HG02840 (cell line): Measurements from ENCODE around the gene KCNH1.

Source experiments
- ATAC-seq: cut with Tn5 transposase; IDR thresholded peaks from one replicate; pipeline ENCODE4 v1.9.1; 2021; ENCODE audit warnings: mild to moderate bottlenecking, moderate library complexity, moderate number of reproducible peaks; ENCODE audit not compliant: unreplicated experiment, low FRiP score

Gene KCNH1

DNA sequence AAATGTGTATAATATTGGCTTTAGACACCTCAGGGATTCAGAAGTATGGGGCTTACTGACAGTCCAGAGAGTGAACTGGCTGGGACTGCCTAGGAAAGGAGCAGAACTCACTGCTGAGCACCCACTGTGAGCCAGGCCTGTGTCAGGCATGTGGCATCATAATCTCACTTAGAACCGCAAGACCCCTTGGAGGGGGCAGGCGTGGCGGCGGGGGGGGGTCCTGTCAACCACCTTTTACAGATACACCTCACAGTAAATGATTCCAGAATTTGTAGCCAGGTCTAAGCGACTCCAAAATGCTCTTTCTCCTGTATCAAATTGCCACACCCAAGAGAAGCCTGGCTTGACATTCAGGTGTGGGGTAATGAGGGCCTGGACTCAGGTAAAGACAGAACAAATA is 235.5 kb downstream of the KCNH1 start:
- ATAC-seq, result no peak

GRCh38 chr1:210883821-210884220 is 250.1 kb downstream of the KCNH1 start:
- no peak for ATAC-seq

- ATAC-seq, result no peak
These were observed 251.3 kb downstream of the KCNH1 start for GRCh38 chr1:210882414-210883221.

GRCh38 chr1:210878564-210878963 is 255.4 kb downstream of the KCNH1 start:
- ATAC-seq, result no peak

DNA sequence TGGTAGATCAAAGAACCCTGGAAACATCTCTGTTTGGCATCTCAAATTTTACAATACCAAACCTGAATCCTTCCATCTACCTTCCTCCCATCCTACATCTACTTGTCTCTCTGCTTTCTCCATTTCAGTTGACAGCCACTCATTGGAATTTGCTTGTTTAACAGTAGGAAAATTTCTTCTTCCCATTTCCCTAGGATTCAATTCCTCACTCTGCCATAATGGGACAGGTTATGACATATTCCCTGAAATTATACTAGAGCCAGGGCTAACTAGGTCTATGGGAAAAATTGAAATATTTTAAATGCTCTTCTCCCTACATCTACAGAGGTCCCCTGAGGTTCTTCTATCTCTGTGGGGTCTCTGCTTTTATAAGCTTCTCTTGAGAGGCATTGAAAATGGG is 257.7 kb downstream of the KCNH1 start:
- ATAC-seq, result no peak

- ATAC-seq, result no peak
These were observed 267.4 kb downstream of the KCNH1 start for GRCh38 chr1:210866532-210866931.

DNA sequence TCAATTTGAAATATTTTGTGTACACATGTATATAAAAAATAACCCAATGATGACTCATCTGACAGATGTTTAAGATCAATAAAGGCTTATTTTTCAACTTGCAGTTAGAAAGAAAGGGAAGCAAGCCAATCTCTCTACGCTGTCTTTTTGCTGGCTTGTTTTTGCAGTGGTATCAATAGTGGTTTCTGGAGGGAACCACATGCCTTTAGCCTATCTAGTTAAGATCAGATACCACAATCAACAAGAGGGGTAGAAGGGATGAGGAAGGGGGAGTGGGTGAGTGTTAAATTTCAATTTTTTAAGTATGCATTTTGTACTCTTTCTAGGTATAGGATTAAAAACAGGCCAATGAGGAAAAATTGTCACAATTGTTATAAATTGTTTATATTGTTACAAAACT is 276.2 kb downstream of the KCNH1 start:
- no peak for ATAC-seq

DNA sequence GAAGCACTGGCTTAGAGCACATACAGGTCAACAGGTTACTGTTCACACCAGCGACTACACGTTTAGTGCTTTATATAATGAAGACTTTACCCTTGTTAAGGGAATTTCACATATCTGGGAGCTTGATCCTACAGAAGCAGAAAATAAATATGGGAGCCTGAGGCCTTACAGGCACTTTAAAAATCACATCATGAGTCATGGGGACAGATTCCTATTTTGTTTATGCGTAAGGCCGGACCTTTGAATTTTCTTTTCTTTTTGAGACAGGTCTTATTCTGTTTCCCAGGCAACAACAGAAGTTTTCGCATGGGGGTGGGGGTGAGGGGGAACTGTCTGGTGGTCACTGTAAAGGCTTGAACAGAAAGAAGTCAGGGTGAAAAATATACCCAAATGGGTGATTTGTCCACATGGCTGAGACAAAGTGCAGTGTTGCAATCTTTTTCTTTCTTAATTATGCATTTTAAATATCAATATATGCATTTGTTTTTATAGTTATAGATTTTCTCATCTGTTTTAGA is 276.7 kb downstream of the KCNH1 start:
- no peak for ATAC-seq

GRCh38 chr1:210855440-210855839 is 278.5 kb downstream of the KCNH1 start:
- no peak for ATAC-seq

GRCh38 chr1:210853276-210853675 is 280.7 kb downstream of the KCNH1 start:
- ATAC-seq, result no peak

DNA sequence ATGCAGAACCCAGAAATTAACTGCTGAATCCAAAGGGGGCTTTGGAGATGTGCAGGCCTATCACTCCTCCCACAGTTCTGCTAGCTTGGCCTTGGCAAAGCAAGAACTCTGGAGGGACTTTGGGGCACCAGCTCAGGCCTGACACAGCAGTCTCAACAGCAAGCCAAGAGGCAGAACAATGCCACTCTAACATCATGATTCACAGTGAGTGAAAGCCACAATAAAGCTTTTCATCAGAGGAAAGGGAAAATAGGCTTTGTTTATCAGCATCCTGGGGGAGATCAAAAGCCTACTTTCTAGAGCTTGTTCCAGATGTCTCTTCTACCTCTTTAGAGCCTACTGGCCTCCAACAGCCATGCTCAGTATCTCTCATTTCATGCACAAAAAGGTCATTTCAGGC is 283.4 kb downstream of the KCNH1 start:
- no peak for ATAC-seq

GRCh38 chr1:210848474-210848873 is 285.5 kb downstream of the KCNH1 start:
- no peak for ATAC-seq

- ATAC-seq, result no peak
These were observed 291.9 kb downstream of the KCNH1 start for GRCh38 chr1:210841926-210842625.

- ATAC-seq, result no peak
These were observed 303.6 kb downstream of the KCNH1 start for GRCh38 chr1:210830034-210831028.

DNA sequence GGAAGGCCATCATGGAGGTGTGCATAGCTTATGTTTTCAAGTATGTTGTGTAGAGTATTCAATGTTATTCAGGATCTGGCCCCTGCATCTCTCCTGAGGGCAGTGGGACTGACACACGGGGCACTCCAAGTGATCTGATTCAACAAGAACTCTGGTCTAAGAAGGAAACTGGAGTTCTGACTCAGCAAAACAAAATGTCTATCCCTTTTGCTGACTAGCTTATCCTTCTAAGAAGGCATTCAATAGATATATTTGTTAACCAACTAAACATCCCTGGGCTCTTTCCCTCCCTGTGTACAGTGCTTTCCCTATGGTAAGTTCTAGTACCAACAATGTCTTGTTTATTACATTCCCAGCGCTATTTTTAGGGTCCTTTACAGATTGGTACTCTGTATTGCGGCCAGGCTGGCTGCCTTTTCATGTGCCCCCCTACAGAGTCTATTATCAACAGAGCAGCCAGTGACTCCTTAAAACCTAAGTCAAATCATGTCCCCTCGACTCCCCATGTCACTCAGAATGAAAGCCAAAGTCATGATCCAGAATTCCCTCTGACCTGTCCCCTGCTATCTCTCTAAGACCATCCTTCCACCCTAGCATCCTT is 304.9 kb downstream of the KCNH1 start:
- no peak for ATAC-seq

DNA sequence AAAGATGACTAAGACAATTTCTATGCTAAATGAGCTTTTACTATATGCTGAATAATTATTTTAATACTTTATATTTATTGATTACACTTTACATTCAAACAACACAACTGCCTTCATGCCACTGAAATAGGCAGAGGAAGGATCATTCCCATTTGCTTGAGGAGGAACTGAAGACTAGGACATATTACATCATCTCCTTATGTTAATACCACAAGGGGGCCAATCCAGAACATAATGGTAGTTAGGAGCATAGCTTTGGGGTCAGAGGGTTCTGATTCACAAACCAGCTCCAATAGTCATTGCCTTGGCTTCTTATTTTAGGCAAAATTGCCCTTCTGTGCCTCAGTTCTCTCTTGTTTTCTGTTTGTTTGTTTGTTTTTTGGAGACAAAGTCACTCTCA is 306.5 kb downstream of the KCNH1 start:
- no peak for ATAC-seq

DNA sequence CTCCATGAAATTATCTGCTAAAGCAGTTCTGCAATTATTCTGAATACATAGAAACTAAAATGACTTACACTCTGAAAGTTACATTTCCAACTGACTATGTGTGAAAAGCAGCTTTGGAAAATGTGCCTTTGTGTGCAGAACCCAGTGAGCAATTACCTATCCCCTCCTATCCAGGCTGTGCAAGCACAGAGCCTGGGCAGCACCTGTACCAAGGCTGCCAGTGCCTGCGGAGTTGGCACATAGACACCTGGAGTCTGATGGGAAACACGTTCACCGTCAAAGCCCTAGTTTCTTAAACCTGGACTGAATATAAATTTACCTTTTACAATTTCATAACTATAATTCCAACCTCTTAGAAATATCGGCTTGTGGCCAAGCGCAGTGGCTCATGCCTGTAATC is 307.3 kb downstream of the KCNH1 start:
- ATAC-seq, result no peak

- ATAC-seq, result no peak
These were observed 311.0 kb downstream of the KCNH1 start for GRCh38 chr1:210822932-210823331.

GRCh38 chr1:210822241-210822640 is 311.7 kb downstream of the KCNH1 start:
- ATAC-seq, result no peak

DNA sequence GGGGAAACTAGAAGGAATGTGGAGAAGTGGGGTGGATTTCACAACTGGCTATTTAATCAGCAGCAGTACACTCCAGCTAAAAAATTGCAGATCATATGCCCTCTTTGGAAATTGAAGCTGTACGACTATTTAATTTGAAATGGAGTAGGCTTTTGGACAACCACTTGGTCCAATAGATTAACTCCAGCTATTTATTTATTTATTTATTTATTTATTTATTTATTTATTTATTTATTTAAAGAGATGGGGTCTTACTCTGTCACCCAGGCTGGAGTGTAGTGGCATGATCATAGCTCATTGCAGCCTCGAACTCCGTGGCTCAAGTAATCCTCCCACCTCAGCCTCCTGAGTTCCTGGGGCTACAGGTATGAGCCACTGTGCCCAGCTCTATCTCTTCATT is 312.3 kb downstream of the KCNH1 start:
- no peak for ATAC-seq
